T follicular helper cell (primary cell): ENCODE measurements around the gene TRIM17.
"Not testable (repeated sequence)": the region's sequence is repeated elsewhere in the genome, so short reads cannot be mapped to it uniquely, and the experiment has no call there.

Experiments
- DNase-seq: peaks from one replicate; pipeline ENCODE4 v3.0.0-alpha.2; 2020; ENCODE audit warnings: low read depth

TRIM17 gene

DNA sequence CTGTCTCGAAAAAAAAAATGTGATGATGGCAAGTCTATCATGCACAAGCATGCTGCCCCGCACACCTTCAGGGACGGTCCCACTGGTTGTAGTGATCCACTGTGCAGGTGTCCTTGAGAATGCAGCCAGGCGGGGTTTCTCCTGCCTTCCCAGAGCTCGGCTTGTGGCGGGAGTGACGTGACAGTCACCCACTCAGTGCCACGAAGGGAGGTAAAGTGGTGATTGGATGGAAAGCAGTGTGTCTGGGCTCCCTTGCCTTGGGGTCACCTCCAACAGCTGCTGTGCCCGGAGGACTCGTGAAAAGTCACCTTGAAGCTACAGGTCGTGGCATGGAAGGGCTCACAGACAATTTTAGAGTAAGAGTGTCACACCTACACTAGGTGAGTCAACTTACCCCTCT is 33.5 kb upstream of the TRIM17 start:
- no peak for DNase-seq

DNA sequence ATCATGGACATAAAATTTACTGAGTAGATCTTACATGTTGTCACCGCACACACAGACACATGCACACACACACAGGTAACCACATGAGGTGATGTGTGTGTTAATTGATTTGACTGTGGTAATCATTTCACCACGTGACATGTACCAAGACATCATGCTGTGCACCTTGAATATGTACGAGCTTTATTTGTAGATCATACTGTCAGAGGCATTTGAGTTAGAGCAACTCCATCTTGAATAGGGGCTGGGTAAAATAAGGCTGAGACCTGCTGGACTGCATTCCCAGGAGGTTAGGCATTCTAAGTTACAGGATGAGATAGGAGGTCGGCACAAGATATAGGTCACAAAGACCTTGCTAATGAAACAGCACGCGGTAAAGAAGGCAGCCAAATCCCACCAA is 31.7 kb upstream of the TRIM17 start:
- DNase-seq, result no peak

DNA sequence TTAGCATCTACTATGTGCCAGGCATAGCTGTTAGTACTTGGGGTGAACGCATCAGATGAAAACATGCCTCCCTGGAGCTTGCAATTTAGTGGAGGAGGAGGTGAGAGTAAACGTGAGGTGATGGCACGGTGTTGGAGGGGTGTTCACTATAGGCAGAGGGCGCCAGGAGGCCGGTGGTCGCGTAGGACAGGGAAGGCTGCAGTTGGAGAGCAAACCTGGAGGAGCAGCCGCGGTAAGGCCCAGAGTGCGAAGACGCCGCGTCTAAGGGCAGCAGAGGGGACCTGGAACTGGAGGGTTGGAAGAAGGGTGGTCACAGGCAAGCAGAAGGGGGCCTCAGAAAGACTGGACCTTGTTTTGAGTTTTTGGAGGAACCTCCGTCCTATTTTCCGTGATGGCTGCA is 30.2 kb upstream of the TRIM17 start:
- DNase-seq, result no peak

DNA sequence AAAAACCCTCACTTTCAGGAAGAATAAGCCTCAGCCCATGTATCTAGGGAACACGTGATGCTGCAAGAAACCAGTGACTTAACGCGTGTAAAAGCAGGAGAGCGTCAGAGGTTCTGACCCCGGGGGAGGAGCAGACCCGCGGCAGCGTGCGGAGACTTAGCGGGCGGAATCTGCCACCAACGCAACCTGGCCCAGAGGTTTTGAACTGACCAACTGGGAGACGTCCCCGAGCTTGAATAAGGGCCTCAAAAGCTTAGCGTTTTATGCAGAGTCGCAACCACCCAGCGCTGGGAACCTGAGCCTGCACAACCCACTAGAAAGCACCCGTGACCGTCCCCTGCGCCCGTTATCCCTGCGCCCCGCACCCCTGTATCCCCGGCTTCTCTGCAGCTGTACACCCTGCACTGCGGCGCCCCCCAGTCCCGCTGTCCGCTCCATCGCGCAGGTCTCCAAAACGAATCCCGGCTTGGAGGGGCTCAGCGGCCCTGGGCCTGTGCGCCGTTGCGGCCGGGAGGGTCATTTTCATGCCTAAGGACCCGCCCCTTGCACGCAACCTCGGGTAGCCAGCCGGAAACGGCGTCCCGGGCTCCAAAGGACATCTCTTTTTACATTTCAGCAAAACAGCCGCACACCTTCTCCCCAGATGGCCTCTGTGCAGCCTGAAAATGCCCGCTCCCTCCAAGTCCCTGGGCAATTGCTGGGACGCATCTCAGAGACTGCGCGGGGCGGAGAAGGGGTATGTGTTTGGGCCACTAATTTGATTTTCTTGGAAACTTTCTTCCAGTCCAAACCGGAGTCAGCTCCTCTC is 29.4 kb upstream of the TRIM17 start:
- no peak for DNase-seq

DNA sequence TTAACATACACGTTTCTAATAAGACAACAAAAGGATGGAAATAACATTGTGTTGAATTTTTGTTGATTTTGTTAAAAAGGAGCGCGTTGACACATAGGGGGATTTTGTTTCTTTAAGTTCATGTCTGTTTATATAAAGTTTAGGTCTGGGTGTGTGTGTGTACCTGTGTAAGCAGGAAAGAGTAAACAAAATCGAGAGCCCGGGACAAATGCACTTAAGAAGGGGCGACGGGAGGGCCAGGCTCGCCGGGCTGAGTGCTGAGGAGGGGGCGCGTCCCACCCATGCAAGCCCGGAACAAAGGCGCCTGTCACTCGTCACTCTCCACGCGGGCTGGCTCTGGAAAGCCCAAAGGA is 28.8 kb upstream of the TRIM17 start:
- DNase-seq, result no peak

DNA sequence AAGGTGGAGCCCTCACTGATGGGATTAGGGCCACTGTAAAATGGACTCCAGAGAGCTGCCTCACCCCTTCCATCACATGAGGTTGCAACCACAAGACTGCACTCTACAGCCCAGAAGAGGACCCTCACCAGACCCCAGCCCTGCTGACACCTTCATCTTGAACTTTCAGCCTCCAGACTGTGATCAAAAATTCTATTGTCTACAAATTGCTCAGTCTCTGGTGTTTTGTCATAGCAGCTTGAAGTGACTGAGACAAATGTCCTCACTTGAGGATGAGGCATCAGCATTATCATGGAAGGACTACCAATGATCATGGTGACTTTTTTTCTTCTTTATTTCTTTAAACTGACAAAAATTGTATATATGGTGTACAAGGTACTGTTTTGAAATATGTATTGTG is 26.7 kb upstream of the TRIM17 start:
- DNase-seq, result no peak

DNA sequence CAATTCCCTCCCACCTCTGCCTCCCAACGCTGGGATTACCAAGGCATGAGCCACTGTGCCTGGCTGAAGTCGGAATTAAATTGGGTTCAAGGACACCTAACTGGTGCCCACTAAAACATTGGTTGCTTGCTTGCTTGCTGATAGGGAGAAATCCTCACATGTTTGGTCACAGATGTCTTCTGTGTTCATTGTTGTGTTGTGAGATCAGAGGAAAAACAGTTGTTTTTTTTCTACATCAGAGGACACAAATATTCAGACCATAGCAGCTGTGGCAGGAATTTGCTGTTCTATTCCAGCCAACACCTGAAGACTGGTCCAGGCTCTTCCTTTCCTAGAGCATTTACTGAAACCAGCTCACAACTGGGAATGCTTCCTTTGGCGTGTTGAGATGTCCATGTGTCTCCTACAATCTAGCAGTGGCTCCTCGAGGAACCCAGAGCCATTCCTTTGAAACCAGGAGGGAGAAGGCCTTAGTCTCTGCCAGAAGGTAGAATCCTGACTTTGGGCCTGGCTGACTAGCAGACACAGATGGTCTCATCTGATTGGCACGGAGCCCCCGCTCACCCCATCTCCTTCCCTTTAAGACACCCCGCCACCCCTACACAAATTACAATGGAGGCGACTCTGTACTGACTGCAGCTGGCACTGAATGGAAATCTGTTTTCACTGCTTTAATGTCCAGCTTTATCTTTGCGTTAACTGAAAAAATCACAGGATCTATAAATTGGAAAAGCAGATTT is 24.3 kb upstream of the TRIM17 start:
- DNase-seq, result no peak

DNA sequence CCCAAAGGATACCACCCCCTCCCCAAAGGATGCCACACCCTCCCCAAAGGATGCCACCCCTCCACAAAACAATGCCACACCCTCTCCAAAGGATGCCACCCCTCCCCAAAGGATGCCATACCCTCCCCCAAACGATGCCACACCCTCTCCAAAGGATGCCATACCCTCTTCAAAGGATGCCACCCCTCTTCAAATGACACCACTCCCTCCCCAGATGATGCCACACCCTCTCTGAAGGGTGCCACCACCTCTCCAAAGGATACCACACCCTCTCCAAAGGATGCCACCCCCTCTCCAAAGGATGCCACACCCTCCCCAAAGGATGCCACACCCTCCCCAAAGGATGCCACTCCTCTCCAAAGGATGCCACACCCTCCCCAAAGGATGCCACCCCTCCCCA is 21.6 kb upstream of the TRIM17 start:
- no peak for DNase-seq

DNA sequence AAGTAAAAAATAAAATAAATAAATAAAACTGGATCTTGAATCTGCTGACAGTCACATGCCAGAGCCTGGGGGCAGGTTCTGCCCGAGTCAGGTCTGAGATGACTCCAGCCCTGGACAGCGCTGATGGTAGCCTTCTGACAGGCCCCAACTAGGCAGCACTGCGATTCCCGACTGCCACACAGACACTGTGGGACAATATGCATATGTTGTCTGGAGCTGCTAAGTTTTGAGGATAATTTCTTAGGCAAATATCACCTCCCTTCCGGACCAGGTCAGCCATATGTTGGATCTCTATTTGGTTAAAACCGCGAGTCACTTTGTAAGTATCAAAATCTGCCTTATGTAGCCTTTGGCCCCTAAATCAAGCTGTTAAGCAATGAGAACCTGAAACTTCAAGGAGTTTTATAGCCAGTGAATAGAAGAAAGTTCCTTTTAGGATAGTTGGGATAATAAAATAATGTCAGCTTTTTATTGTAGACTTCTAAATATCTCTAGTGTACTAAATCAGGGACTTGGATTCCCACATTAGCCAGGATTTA is 20.8 kb upstream of the TRIM17 start:
- no peak for DNase-seq

DNA sequence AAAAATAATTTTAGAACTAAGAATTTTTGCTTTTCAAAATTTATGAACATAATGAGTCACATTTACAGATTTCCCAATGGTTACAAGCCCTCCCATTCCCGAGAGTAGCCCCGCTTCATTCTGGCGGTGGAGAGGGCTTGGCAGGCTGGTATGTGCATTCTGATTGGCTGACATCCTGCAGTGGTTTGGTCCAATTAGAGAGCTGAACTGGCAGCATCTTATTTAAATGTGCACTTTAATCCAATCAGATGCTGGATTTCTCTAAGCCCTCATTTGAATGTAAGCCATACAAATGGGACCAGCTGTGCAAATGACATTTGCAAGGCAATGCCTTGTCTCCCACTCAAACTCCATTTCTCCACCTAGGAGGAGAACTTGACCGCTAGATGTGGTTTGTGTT is 18.0 kb upstream of the TRIM17 start:
- DNase-seq, result no peak

DNA sequence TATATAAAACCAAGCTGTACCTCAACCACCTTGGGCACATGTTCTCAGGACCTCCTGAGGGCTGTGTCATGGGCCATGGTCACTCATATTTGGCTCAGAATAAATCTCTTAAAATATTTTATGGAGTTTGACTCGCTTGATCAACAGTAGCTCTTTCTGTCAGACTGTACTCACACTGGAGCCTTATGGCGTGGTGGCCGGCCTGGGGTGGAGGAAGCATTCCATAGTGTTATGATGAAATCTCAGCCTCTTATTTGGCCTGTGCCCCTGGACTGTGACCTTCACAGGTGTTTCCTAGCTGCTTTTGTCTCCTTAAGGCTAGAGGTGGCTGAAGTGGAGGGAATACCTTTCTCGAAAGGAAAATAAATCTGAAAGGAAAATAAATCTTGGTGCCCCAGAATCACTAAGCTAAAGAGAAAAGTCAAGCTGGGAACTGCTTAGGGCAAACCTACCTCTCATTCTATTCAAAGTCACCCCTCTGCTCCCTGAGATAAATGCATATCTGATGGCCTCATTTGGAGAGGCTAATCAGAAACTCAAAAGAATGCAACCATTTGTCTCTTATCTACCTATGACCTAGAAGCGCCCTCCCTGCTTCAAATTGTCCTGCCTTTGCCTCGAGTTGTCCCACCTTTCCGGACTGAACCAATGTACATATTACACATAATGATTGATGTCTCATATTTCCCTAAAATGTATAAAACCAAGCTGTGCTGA is 16.8 kb upstream of the TRIM17 start:
- DNase-seq, result not testable (repeated sequence)

DNA sequence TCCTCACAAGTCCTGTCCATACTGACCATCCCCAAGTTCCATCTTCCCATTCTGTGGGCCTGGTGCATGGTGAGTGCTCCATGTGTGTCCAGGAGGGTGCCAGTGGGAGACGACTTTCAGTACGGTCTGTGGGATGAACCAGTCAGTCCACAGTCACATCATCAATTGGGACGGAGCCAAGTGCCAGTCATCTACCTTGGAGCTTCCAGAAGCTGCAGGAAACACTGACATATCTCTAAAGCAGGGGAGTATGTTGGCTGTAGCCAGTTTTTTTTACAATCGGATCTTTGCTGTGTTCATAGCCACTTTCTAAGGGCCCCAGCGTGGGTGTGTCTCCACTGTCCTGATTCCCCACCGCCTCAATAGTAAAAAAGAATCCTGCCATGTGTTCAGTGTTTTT is 13.6 kb upstream of the TRIM17 start:
- DNase-seq, result no peak

DNA sequence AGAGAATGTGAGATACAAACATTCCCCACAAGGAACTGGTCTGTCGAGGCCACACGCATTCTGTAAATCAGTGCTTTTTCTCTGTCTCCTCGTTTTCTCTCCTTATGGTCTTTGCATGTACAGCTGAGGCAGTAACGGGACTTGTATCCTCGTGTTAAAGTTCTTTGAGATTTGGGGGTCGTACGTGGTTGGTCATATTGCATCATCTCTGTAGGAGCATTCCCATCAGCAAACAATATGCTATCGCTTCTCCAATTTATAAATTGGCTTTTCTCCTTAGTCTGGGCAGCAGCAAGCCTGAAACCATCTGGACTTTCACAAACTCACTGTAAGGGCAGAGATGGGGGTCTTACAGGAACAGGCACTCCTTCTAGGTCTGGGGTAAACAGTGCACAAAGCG is 13.0 kb upstream of the TRIM17 start:
- no peak for DNase-seq

DNA sequence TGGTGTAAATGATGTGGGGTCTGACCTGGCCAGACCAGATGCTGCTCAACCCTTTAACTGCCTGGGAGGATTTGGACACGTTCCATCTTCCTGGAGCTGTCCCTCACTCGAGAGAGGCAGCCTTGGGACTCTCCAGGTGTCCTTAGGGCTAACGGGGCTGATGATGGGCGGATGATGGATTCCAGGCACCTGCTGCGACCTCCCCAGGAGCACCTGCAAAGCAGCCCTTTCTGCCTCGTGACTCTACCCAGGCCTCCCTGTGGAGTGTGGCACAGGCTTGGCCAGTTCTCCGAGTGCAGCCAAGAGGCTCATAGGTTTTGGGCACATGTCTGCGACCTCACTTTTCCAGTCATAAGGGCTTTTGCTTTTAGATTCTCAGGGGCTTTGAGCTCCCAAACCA is 12.3 kb upstream of the TRIM17 start:
- no peak for DNase-seq

DNA sequence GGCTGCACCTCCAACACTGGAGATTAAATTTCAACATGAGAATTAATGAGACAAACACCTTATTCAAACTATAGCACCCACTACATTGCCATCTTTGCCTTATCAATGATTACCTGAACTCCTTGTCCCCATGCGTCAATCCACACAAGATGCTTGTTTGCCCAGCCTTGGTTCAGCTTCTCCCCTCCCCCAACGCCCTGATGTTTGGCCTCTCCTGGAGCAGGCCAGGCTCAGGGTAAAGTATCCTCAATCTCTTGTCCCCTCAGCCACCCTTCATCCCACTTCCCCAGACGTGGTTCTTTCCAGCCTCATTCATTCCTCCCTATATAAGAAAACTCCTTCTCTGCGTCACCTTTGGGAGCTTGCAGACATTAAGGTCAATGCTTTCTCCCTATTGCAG is 11.8 kb upstream of the TRIM17 start:
- no peak for DNase-seq

DNA sequence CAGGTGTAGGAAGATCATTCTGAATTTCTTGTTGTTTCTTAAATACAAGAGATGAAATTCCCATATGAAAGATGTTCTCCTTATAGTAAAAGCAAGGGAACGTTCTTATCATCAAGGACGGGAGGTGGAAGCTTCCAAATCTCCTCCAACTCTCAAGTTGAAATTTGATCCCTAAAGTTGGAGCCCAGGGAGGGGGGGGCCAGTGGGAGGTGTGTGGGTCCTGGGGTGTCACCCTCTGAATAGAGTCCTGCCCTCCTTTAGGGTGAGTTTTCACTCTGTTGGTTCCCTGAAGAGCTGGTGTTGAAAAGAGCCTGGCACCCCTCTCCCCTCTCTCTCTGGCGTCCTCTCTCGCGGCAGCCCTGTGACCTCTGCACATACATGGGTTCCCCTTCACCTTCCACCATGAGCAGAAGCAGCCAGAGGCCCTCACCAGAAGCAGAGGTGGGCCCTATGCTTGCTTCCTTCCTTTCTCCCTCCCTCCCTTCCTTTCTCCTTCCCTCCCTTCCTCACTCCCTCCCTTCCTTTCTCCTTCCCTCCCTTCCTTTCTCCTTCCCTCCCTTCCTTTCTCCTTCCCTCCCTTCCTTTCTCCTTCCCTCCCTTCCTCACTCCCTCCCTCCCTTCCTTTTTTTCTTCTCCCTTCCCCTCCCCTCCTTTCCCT is 10.0 kb upstream of the TRIM17 start:
- no peak for DNase-seq

DNA sequence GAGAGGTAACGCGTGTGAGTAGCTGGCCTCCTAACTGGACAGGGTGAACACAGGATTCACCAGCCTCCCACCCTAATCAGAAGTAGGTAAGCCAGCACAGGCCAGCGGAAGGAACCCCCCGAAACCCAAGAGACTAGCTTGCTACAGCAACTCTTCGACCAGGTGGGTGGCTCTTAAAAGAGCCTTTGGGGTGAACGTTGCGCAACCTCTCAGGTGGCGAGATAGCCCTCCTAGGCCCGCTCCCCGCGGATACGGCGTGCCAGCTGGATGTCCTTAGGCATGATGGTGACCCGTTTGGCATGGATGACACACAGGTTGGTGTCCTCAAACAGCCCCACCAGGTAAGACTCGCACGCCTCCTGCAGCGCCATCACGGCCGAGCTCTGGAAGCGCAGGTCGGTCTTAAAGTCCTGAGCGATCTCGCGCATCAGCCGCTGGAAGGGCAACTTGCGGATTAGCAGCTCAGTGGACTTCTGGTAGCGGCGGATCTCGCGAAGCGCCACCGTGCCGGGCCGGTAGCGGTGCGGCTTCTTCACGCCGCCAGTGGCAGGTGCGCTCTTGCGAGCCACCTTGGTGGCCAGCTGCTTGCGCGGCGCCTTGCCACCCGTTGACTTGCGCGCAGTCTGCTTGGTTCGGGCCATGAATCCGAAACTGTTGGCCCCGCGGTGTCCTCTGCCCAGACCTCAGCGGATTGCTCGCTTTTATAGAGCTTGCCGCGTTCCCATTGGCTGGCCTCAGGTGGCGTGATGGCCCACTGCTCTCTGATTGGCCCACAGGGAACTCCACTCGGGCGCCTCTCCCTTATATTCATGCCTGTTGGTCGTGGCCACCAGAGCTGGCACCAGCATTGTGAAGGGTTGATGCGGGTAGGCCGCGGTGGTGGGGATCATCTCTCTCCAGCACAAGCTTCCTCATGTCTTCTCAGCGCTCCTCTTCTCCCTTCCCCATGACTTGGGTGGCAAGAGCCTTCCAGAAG is 8.3 kb upstream of the TRIM17 start:
- DNase-seq, result no peak

DNA sequence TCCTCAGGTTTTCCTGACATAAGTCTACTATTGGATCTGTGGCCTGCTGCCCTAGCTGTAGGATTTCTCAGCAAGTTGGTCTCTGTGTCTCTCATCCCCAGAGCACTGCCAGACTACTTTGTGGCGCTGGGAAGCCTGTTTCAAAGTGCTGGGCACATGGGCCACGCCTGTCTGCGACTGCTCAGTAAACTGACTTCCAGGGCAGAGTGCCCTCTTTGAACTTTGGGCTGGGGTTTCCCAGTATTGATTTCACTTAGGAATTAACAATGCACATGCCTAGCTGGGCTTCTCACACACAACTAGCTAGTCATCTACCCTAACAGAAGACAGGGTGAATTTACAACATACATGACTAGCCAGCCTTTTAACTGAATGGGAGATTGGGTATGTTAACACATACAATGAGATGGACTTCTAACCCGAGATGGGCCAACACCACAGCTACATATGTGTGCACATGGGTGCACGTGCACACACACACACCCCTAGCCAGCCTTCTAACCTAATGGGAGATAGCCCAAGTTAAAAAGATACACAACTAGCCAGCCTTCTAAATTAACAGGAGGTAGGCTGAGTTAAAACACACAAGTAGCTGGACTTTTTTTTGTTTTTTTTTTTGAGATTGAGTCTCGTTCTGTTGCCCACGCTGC is 6.9 kb upstream of the TRIM17 start:
- DNase-seq, result no peak

DNA sequence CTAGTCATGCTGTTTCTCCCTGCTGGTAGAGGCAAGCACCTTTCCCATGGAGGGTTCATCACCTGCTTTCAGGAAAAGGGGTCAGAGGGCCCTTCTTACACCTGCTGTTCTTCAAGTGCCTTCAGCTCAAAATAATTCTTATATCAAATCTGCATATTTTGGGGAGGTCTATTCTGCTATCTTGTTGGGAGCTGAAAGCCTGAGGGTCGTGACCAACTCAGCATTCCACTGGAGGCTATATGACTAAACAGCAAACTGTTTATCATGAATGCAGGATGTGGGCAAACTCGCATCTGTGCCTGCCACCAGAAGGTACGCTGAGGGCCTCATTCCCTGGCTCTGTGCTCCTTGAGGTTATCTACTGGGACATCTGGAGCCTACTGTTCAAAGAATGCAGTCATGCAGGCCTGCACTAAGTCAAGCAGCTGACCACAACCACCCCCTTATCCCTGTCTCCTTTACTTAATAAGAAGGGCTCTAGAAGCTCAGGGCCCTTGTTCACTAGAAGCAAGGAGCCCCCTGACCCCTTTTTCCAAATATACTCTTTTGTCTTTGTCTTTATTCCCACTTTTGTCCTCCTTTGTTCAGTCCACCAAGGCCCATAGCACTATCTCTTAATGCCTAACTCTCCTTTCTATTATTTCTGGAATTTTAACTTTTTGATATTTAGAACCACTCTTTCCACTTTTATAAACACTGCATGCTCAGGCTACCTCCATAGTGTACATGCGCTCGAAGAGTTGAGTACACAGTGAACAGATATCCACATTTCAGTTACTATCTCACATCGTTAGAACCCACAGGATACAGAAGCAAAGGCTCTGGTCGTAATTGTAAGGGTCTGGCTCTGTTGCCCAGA is 4.5 kb upstream of the TRIM17 start:
- DNase-seq, result no peak
